NCI-H2196 treated with DMSO at 0.1 percent for 48 hours (cell line): ENCODE data around the gene LYPD6.
"Not testable (repeated sequence)": the region's sequence is repeated elsewhere in the genome, so short reads cannot be mapped to it uniquely, and the experiment has no call there.

ENCODE experiments used
- DNase-seq: peaks from one replicate; lab custom pipeline; 2025; ENCODE audit not compliant: unreplicated experiment; lab: John Stamatoyannopoulos, UW

Gene LYPD6

DNA sequence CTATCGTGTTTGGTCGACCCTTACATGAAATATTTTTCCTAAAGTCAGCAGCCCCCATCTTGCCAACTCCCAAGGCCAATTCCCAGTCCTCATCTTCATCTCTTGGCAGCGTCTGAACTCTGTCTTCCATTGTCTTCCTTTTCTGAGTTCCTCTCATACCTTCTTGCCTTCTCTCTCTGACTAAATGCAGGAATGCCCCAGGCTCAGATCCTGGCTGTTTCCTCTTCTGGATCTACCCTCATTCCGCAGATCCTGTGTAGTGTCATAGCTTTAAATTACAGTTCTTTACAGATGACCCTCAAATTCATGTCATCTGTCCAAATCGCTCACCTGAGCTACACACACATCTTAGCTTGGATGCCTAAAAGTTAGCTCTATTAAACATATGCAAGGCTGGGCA is 162.5 kb downstream of the LYPD6 start:
- no peak for DNase-seq

DNA sequence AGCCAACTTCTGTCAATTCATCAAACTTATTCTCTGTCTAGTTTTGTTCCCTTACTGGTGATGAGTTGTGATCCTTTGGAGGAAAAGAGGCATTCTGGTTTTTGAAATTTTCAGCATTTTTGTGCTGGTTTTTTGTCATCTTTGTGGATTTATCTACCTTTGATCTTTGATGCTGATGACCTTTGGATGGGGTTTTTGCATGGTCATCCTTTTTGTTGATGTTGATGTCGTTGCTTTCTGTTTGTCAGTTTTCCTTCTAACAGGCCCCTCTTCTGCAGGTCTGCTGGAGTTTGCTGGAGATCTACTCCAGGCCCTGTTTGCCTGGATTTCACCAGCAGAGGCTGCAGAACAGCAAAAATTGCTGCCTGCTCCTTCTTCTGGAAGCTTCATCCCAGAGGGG is 168.8 kb downstream of the LYPD6 start:
- DNase-seq, result not testable (repeated sequence)

GRCh38 chr2:149506808-149507207 is 176.4 kb downstream of the LYPD6 start:
- not testable (repeated sequence) for DNase-seq

DNA sequence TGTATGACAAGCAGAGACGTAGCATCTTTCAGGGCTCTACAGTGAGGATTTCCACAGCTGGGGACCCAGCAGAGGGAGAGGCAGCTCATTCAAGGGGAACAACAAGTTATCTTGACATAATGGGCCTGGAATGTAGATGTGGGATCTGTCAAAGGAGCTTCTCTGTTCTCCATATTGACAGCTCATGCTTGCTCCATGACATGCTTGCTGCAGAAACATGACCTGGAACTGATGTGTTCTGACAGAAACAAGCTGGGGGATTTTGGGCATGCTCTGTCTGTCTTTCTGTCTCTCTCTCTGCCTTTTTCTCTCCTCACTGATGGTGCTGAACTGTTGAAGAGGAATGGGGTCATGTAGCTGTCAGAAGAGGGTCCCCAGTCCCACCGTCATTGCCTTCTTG is 177.6 kb downstream of the LYPD6 start:
- no peak for DNase-seq

DNA sequence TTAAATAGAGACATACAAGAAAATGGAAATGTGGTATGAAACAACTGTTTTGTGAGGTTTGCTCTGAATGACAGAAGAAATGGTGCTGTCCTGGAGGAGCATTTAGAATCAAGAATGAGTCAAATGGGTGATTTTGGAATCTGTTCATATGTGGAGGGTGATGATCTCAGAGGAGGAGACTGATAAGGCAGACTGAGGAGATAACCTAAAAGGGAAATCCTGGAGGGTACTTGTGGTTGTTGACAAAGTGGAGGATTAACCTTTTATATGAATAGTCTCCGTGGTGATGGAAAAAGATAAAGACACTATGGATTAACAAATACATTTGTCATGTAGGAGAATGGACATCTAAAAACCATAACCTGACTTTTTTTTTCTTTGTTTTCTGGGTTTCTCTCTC is 183.1 kb downstream of the LYPD6 start:
- DNase-seq, result no peak
